Measurements from ENCODE around the gene ATMIN. TPM values are rescaled to one million over a fixed set of nuclear protein-coding genes. Genes with fewer than 3 reads are reported as not detected.

Gene ATMIN
- total RNA-seq, 1 experiment from 2014 or later = 44.2 TPM

DNA sequence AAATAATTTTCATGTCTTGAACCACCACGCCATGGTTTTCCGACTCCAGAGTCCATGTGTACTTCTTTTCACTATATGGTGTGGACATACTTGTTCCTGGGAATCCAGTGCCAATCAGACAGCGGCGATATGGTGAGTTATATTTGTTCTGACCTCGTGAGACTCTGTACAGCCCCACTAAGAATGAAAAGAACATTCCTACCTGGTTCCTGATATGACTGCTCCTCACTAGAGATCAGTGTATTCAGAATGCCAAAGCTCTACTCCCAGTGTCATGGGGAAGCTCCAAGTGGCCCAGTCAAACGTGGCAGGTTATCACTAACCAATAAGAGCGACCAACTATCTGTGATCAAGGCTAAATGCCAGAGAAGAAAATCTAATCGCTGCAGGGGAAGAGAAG lies 35.3 kb downstream of the ATMIN start:
- DNase-seq (ENCODE audit: low spot score) = no peak

DNA sequence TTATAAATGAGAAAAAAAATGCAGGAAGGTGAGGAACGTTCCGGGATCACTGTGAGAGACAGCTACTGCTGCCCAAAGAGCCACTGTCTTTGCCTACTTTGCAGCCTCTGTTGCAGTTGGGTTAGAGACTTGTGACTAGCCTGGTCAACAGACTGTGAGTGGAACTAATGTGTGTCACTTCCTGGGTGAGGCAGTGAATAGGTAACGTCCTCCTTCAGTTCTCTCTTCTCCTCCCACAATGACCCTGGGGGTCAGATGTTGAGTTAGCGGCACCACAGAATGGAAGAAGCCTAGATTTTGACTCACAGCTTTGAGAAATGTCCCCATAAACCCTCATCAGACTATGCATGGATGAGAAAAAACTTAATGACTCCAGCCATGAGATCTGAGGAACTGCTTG lies 36.2 kb downstream of the ATMIN start:
- no peak for DNase-seq (ENCODE audit: low spot score)

DNA sequence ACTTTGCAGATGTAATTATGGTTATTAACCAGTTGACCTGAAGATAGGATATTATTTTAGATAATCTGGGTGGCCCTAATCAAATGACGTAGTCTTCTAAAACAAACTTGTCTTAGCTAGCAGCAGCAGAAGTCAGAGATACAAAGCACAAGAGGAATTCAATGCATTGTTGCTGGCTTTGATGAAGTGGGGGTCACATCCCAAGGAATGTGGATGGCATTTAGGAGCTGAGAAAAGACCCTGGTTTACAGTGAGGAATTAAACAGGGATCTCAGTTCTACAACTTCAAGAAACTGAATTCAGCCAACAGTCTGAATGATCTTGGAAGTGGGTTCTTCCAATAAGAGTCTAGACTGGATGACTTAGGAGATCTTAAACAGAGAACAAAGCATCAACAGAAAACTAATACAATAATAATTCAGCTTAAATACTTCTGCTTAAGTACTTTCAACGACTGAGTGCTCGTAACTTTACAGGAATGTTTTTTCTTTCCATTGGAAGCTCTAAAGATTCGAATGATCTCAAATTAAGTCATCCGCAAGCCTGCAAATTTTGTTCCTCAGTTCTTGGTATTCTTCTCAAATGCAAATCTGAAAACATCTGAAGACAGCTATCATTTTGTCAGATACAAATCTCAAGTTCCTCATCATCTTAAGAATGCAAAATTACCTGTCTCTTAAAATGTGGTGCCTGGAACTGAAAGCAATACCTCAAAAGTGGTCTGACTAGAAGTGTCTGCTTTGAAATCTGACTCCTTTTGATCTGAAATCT lies 38.1 kb downstream of the ATMIN start:
- DNase-seq (ENCODE audit: low spot score) = no peak

DNA sequence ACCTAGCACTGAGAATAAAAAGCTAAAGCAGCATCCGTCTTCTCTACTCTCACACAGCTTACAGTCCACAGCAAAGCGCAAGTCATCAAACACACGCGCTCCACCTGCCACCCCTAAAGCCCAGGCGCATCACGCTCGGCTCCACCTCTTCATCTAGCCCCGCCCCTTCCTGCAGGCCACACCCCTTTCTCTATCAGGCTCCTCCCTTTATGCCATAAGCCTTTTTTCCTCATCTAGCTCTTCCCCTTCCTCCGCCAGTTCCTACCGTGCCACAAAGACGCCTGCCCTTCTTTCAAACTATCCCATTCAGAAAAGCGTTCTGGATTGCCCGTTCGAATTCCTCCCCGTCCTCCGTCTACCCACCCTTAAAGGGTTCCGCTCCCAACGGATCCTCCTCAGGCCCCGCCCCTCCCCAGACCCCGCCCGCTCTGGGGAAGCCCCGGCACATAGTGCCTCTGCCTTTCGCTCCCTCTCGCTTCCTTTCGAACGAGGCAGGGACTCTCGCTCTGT lies 41.0 kb downstream of the ATMIN start:
- DNase-seq (ENCODE audit: low spot score) = peak; percentile 72

DNA sequence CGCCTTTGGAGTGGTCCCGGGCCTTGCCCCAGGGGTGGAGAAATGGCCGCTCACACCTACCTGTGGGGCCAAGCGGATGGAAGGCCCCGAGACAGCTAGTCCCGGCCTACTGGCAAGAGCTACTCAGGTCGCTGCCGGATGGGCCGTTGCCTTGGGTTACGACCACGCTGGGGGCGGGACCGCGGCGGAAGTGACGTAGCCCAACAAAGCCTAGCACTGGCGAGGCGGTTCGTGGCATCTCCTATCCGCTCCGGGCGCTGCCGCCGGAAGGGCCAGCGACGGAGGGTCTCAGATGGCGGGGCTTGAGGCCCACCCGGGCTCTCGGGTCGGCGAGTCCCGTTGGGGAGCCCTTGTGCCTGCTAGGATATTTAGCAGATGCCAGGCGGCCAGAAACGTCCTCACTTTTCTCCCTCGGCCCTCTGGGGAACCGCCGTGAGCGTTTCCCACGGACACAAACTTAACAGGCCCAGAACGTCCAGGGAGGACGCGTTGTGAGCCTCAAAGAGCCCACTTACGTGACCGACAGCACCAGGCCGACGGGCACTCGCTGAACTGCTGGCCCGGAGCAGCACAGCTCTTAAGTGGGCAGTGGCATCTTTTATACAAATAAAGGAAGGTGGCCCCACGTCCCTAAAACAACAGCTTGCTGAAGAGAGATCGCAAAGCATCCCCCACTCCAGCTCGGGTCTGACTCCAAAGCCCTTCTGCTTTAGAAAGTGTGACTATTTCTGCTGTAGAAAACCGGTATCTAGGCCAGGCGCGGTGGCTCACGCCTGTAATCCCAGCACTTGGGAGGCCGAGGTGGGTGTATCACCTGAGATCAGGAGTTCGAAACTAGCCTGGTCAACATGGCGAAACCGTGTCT lies 41.7 kb downstream of the ATMIN start, which contains the start of gene C16orf46:
C16orf46 (minus strand) TSS at position 163 of the 865 bp plus-strand sequence. CDS start 13,283 bp downstream, outside the sequence.
- peak; percentile 96 for DNase-seq (ENCODE audit: low spot score)

DNA sequence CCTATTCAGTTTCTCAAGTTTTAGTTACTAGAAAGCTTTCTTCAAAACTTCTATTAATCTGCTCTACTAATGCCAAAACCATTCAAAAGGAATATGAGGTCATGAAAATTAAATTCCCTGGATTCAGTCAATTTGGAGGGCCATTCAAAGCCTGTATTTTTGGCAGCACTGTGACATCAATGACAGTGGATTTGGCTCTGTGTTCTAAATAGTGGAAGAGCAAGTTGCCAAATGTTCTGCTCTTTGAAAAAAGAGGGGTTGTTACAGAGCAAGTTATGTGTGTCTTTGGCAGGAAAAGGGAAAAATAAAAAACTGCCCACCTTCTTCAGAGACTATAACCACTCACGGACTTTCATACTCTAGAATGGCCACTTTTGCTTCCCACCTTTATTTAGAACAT lies 44.6 kb downstream of the ATMIN start:
- DNase-seq (ENCODE audit: low spot score) = no peak

DNA sequence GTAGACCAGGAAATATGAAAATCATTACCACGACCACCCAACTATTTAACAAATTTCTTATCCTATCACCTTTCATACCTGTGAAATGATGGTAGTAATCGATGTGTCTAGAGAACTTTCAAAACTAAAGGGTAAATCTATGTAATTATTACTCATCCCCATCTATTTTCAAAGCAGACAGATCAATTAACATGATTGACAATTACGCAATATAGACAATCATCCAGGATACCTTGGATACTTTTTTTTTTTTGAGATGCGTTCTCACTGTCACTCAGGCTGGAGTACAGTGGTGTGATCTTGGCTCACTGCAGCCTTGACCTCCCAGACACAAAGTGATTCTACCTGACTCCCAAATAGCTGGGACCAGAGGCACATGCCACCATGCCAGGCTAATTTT lies 45.4 kb downstream of the ATMIN start:
- no peak for DNase-seq (ENCODE audit: low spot score)

DNA sequence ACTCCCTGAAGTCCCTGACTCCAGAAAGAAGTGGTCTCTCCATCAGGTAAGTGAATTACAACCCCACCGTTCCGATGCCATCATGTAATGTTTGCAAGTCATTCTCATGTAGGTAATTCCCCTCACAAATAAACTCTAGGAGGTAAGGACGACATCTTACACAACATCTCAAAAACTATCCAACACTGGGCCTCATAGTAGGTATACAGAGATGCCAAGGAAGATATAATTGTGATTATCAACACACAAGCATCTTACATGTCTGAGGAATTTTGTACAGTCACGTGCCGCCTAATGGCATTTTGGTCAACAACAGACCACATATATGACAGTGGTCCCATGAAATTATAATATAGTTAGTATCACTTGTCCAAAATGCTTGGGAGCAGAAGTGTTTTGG lies 53.2 kb downstream of the ATMIN start:
- no peak for DNase-seq (ENCODE audit: low spot score)

DNA sequence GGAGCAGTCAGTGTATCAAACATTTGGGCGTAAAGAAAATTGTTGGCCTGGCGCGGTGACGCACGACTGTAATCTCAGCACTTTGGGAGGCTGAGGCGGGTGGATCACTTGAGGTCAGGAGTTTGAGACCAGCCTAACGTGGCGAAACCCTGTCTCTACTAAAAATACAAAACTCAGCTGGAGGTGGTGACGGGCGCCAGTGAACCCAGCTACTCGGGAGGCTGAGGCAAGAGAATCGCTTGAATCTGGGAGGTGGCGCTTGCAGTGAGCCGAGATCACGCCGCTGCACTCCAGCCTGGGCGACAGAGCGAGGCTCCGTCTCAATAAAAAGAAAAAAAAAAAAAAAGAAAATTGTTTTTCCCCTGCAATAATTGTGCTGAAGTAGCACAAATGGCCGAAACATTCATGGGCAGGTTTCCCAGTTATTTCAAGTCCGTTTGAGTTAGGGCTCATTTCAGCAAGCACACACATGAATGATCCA lies 59.2 kb downstream of the ATMIN start:
- no peak for DNase-seq (ENCODE audit: low spot score)

DNA sequence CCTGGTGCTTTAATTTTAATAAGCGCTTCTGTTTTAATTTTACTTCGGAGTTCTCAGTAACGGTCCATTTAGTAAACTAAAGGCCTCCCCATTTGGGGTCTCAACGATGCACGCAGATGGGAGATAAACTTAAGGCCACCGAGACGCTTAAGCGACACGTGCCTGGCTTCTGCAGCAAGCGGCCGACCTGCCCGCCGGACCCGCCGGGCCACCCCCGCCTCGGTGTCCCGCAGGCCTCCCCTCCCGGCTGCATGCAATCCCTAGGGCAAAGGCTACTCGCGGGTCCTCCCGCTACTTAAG lies 60.0 kb downstream of the ATMIN start:
- DNase-seq (ENCODE audit: low spot score) = no peak

DNA sequence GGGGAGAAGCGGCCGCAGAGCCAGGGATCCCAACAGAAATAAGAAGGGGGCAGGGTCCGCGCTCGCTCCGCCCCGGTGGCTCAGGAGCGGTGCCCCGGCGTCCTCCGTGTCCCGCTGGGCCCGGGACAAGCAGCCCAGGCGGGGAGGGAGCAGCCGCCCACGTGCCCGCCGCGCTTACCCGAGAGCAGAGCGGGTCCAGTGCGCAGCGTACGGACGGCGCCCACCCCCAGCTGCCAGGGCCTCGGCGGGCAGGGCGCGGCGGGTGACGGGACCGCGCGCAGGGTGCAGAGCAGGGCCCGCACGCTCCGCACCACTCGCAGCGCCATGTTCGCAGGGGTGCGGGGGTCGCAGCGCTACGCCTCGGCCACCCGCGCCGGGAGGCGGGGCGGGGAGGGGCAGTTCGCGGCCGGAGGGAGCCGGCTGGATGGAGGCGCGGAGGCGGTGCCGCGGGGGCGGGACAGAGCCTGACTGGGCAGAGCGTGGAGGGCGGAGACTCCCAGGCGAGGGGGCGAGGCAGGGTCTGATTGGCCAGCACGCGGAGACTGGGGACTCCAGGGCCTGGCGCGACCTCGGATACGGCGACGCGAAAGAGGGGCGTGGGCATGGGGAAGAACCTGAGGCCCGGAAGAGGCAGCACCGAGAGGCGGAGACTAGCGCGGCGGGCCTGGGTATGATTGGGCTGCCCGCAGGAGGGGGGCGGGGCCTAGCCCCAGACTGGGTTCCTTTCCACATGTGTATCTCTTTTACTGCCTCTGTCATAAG lies 60.5 kb downstream of the ATMIN start, which contains the start of gene GCSH:
GCSH (minus strand) TSS at position 443 of the 762 bp plus-strand sequence; CDS start at position 326, 117 bp downstream.
- DNase-seq (ENCODE audit: low spot score) = peak; percentile 99

DNA sequence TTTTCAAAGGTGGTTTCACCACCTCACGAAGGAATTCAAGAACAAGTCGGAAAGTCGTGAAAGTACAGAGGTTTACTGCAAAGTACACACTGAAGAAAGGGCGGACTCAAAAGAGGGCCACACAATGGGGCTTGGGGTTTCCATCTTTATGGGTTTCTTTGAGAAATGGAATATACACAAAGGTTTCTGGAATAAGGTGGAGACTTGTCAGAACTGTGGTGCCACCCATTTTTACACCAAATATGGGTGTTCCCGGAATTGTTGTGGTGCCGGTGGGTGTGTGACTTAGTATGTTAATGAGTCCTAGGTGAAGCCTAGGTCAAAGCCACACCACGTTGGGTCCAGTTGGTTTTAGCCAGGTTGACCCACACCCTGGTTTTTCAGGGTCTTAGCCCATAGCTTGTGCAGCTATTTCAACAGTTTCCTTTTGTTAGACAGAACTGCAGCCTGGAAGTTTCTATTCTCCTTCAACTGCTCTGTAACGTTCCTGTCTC lies 61.1 kb downstream of the ATMIN start:
- no peak for DNase-seq (ENCODE audit: low spot score)

Other genes with a start within 250 kb of the ATMIN start
- gene CDYL2, start 231.2 kb upstream of the ATMIN start, total RNA-seq (2014; rRNA removed; shearing (Covaris generic)) = 4.8 and 5.7 TPM in 2 replicates
- 135 and 176 TPM in 2 replicates for gene CMC2, start 29.0 kb upstream of the ATMIN start, total RNA-seq (2014; rRNA removed; shearing (Covaris generic))
- gene CENPN, start 28.6 kb upstream of the ATMIN start, total RNA-seq (2014; rRNA removed; shearing (Covaris generic)) = 147 and 234 TPM in 2 replicates
- gene C16orf46, start 41.4 kb downstream of the ATMIN start, total RNA-seq (2014; rRNA removed; shearing (Covaris generic)) = 0.48 and 0.80 TPM in 2 replicates
- gene GCSH, start 60.6 kb downstream of the ATMIN start, total RNA-seq (2014; rRNA removed; shearing (Covaris generic)) = 38.5 and 50.2 TPM in 2 replicates
- 0.94 and 1.4 TPM in 2 replicates for gene BCO1, start 202.8 kb downstream of the ATMIN start, total RNA-seq (2014; rRNA removed; shearing (Covaris generic))